DMS79 treated with DMSO at 0.1 percent for 48 hours (cell line): Measurements from ENCODE around the gene UQCRQ.
A peak's percentile ranks its signal among the peaks of the same experiment; 100 is the strongest.

Experiments
- DNase-seq: peaks from one replicate; lab custom pipeline; 2025; lab: John Stamatoyannopoulos, UW

Gene UQCRQ

DNA sequence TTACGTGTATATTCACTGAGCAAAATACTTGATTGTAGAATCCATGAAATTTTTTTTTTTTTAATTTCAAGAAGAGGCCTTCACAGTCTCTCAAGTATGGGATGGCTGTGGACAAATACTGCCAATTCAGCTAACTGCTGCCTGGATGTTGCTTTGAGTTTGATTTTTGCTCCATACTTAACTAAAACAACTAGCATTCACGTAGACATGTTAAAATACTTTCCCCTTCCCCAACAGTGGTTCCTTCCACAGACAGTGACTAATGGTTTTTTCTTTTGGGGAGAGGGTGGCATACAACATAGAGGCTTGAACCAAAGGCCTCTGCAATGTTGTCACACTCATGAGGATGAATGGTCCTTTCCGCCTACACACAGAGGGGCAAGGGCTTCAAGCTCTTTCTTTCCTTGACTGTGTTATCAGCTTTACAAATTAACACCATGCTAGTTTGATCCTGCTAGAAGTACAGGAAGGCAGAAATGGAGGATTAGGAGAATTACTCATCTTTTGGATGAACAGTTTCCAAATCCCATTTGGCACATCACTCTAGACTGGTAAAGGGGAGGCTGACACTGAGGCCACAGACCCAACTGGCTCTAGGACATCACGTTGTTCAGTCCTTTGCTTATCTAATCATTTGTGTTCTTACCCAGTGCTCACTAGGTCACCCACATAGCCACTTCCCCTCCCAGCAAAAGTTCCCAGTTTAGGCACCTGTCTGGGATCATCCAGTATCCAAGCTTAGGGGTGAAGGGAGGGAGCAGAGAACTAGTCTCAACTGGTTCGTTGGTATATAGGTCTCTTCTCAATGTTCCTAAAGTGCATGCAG lies 5.2 kb downstream of the UQCRQ start:
- no peak for DNase-seq

DNA sequence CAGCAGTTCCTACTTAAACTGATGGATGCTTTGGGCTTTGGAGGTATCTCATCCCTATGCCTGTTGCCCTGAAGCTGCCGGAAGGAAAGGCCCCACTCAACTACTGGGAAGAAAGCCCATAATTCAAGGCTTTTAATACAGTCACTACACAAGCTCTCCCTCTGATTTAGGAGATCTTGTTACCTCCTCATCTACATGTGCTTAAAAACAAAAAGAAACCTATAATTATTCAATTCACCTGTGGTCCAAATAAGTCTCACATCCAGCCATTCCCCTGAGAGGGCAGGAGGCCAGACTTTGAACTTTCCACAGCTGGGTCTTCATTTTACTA lies 6.3 kb downstream of the UQCRQ start:
- DNase-seq = no peak

DNA sequence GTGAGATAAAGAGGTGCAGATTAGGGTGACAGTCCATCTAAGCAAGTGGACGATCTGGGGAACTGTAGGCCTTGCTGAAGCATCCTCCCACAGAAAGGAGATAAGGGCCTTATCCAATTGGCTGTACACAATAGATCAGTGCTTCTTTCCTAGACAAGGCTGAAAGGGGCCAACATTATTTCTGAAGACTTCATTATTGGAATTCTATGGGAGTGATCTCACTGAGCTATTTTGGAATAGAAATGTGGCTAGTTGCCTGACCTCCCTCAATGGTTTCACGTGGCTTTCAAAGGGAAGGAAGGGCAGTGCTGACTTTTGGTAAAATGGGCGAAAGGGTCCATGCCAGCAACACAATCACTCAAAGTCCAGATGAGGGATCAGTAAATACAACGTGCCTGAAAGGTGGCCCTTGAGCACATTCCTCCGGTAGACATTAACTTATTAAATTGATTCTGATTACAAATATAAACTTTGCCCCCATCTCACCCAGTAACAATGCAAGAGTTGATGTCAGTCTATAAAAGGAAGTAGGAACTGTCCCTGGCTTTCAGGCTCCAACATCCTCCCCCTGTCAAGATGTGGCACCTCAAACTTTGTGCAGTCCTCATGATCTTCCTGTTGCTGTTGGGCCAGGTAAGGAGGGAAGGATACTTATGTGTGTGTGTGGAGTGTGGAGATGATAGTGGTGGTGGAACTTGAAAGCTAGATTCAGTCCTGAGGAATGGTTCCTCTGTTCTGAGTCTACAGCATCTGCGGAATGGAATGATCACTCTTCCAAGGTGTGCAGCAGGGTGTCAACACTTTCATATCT lies 6.9 kb downstream of the UQCRQ start, which contains the start of gene LEAP2:
TSS of gene LEAP2 (plus strand) at position 550 of the 811 bp plus-strand sequence. CDS start at position 577, 27 bp downstream.
- no peak for DNase-seq

DNA sequence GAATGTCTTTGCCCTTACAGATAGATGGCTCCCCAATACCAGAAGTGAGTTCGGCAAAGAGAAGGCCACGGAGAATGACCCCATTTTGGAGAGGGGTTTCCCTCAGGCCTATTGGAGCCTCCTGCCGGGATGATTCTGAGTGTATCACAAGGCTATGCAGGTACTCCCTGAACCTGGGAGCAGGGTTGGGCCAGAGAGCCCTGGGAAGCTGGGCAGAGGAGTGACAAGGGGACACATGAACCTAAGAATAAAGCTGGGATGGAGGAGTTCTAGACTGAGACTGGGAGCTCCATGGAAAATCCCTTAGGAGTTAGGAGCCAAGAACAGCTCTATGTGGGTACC lies 7.5 kb downstream of the UQCRQ start:
- DNase-seq = no peak

DNA sequence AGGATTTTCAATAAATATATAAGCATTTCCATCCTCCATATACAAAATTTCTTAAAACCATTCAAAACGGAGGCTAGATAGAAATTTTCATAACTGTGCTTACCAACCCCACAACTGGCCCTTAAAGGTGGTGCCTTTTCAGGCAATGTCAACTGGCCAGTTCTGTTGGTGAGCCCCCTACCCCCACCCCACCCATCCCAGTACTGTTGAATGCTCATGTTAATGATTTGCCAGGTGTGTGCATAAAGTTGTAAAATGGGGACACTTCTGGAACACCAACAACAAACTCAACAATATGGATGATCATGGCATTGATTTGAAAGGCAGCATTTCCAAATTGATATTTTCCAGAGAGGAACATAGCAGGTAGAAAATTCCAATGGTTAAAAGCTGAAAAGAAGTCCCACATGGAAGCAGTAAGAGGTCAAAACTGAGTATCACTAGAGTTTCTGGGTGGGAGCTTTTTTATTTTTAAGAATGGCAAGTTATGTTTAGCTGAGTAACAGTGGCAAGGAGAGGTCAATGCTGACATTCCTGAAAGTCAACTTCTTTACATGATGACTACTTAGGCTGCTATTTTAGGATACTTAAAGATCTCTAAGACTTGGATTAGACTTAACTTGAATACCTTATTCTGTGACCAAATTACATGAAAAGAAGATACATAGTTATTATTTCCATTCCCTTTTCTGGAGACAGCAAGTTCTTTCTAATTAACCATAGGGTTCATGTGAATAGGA lies 9.7 kb downstream of the UQCRQ start:
- DNase-seq = no peak

DNA sequence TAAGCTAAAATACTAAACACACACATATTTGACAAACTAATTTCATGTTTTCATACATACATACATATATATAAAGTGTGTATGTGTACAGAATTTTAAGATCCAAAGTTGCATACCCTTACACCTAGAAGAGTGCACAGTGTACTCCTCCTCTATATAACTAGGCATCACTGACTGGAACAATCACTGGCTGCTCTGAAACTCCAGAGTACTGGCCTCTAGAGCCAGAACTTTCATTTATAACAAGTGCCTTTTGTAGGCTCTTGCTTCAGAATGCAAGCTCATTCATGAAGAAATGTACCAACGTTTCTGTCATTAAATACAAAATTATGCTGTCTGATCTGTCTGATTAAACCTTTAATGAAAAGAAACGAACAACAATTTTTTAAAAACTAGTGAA lies 11.0 kb downstream of the UQCRQ start:
- no peak for DNase-seq

DNA sequence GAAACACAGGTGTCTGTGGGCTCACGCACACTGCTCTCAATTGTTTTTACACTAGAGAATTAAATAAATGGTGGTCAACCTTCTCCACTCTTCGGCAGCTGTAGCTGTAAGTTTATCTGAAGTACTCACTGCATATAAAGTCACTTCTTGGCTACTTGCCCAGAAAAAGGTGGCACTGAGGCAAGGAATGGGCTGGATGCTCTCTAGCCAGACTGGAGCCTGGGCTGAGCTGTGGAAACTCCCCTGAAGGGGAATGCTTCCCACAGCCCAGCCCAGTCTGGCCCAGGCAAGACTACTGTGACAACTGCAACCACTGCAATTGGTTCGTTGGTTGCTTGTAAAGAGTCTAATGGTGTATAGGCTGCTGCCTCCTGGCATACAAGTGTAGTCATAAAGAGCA lies 11.5 kb downstream of the UQCRQ start:
- peak; percentile 58 for DNase-seq

DNA sequence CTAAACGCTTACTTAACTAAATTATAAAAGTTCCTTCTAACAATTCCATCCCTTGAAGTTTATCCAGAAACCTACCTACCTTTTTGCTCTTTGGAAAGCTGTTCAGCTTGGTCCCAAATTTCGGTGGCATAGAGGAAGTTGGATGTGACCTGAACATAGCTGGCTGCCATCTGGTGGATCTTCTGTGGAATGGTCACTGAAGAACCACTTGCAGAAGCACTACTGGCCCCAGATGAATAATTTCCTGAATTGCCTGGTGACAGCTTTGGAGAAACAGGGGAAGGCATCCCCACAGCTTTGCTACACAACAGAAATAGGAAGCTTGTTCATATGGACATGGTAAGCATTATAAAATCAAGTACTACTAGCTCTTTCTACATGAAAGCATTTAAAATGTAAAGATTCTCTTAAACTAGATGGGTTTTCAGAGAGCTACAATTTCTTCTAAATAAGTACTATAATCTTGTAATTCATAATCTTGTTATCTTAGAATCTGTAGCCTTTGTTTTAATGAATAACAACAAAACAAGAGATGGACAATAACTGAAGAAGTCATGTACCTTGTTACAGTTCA lies 16.9 kb downstream of the UQCRQ start:
- DNase-seq = no peak

DNA sequence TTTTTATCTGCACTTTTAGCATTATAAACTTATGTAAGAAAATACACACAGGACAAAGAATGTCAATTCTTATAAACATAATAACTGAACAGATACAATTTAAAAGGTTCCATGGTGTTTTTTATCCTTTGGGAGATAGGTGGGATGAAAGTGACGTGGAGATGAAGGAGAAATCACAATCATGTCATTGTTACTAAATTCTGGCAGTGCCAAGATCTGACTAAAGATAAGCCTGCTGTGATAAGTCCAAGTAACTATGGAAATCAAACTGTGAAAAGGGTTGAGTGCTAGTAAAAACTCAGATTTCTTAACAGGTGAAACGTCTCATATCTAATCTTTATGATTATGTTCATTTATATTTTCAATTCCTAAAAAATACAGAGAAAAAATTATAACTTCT lies 18.1 kb downstream of the UQCRQ start:
- DNase-seq = no peak

DNA sequence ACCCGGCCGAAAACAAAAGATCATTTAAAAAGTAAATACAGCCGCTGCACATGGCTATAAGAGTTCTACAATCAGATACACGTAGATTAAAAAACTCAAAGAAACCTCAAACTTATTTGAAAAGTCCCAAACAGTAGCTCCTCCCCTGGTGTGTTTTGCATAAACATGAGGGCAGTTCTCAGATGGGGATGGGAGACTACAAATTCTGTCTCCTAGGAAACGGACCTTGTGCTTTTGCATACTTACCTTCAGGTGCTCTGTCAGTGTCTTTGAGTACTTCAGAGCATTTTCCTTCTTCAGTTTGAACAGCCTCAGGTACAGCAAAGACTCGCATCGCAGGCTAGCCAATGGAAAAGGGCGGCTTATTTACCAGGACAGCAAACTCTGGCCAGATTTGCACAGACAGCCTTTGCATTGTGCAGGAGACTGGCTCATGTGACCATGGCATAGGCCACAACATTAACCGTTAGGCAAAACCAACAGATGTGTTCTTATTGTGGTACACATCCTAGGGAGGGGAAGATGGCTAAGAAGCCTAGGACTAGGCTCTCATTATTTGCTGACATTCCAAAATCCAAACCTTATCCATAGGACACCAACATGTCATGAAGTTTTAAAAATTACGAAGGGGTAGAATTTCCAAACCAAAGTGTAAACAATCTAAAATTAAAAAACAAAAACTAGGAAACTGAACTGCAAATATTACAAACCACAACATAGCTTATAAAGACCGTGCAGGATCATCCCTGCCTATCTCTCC lies 19.8 kb downstream of the UQCRQ start:
- no peak for DNase-seq

DNA sequence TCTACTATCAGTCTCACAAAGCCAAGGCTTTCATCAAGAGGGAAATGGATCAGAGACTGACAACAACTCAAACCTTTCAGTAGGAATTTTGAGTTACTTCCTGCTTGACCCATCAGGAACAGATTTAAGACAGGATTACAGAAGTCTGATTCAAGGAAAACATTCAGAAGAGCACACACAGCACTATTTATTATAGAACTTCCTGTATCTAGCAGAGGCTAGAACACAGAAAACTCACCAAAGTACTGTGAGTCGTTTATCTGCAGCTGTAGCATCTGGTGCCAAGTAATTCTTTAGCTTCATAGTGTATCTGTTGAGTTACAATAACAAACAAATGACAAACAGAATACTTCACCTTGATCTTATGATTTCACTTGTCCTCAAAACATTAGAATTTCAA lies 20.8 kb downstream of the UQCRQ start:
- no peak for DNase-seq

DNA sequence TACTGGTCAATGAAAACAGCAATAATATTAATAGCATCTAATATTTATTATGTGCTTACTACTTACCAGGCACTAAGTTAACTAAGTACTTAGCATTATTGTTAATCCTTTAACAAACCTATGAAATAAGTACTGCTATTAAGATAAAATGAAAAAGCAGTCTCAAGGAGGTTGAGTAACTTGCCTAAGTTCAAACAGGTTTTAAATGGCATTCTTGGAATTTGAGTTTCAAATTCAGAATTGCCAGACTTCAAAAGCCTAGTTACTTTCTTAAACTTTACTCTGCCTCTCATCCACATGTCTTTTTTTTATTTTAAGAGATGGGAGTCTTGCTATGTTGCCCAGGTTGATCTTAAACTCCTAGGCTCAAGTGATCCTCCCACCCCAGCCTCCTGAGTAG lies 23.1 kb downstream of the UQCRQ start:
- no peak for DNase-seq

DNA sequence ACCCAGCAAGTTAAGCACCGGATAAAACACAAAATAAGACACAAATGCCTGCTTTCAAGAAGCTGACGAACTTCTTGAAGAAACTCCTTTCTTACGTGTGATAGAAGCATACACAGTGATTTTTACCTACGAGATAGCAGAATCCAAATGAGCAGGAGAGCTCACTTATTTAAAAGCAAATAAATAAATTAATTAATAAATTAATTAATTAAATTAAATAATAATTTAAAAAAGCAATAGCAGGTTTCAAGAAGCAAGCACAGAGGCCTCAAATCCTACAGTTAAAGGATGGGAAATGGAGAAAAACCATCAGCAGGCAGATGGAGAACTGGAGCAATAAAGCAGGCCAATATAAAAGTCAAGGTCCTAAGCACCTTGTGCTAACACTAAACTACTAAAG lies 24.4 kb downstream of the UQCRQ start:
- DNase-seq = no peak

DNA sequence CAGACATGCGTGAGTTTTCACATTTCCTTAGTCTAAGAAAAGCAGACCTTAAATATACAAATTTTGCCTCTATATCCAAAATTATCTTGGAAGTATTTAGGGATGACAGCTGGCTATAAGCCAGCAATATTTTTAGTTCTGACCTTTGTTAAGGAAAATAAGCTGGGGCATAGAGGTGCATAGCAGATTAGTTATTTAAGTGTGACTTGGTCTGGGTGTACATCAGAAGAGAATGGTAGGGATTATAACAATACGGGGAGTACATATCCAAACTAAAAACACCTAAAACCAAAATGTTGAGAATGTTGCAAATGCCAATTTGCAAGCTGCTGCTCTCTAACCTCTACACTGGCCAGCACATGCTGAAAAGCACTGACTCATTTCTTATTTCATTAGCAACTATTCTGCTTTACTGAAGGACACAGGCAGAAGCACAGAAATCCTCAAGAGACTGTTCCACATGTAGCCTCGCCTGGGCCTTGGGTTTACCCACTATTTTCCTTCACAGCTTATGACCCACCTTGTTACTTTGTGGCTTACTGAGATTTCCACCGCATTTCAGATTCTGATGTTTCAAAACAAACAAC lies 29.4 kb downstream of the UQCRQ start:
- DNase-seq = no peak

DNA sequence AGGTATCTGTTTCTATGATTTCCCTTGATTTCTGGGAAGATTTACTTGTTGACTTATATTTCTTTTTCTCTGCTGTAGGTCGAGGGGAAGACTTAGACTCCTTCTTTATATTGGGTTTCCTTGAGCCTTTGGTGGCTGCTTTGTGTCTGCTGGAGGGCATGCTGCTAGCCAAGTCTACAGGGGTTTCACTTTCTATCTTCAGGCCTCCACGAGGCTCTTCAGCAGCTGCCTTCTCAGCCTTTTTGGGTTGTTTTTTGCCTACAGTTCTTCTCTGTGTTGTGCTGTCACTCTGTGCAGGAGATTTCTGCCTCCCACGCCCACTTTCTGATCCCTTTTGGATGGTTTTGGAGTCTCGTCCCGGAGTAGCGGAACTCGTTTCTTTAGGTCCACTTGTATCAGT lies 30.2 kb downstream of the UQCRQ start:
- DNase-seq = no peak

DNA sequence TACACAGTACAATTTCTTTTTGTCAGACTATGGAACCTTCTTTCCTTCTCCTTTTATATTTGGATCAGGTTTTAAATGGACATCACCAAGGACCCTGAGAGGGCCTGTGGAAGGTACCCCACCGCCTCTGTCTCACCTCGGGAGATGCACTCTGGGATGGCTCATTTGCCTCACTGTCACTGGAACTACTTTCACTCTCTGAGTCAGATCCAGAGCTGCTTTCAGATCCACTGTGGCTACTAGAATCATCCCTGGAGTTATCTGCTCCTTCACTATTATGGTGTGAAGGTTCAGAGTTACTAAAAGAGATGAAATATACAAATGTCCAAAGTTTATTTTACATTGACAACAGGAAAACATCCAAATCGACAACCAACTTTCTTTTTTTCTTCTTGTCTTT lies 31.7 kb downstream of the UQCRQ start:
- DNase-seq = no peak

DNA sequence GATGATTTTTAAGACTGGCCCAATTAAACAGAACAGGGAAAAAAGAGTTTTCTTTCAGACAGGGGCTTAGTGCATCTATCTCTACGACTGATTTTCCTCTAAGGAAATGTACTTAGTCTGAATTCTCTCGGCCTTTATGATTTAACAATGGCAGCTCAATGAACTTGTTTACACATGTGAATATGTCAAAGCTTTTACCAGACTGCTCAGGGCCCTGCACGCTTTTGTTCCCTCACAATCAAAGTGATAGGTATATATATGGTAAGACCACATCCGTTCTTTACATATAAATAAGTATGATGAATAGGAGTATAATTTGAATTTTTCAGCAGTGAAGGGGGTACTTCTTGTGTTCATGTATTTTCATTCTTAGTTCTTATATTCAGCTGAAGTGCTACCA lies 34.6 kb downstream of the UQCRQ start:
- no peak for DNase-seq

DNA sequence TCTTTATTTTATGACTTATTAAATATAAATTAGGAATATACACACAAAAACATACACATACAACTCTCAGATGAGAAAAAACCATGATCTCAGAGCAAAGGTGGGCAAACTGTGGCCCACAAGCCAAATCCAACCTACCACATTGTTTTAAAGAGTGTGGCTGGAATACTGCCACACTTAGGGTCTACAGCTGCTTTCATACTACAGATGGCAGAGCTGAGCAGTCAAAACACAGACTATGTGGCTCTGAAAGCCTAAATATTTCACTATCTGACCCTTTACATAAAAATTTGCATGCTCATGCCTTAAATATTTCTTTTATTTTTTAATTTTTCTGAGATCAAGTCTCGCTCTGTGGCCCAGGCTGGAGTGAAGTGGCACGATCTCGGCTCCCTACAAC lies 35.3 kb downstream of the UQCRQ start:
- DNase-seq = no peak

DNA sequence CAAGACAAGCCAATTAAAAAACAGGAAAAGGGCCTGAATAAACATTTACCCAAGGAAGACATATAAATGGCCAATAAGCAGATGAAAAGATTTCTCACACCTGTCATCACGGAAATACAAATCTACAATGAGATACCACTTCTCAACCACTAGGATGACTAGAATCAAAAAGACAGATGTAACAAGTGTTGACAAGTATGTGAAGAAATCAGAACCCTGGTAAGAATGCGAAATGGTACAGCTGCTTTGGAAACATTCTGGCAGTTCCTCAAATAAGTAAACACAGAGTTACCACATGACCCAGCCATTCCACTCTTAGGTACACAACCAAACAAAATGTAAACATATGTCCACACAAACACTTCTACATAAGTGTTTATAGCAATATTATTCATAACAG lies 39.5 kb downstream of the UQCRQ start:
- no peak for DNase-seq

DNA sequence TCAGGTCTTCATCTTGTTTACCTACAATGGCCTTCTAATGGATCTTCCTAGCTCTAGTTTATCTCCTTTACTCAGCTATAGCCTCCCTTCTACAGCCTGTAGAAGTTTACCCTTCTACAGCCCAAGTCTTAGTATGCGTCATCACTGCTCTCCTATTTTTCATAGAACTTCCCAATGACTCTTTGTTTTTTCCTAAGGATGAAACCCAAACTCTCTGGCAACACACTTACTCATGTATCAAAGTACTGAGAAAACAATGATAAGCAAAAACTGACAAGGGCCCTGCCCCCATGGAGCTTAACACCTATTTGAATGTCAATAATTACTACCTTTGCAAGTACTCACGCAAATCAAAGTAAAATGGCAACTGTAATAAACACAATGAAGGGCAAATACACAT lies 40.7 kb downstream of the UQCRQ start:
- no peak for DNase-seq

DNA sequence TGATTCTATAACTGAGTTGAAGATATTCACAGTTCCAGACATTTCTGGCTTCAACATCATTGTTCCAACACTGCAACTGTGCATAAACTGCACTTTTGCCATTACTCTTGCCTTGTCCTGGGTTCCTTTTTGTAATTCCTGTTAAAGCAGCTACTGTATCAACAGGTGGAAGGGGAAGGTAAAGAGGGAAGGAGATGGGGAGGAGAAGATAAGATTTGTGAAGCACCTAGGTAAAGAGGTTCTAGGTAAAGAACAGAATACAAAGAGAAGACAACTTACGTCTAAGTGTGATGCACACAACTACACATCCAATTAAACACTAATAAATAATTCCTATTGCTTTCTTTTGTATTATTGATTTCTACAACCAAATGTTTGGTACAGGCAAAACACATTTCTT lies 43.3 kb downstream of the UQCRQ start:
- DNase-seq = no peak
